ENCODE results near the gene MRPL17. TPM values are rescaled to one million over a fixed set of nuclear protein-coding genes. Genes with fewer than 3 reads are reported as not detected.
"Not testable (repeated sequence)": the region's sequence is repeated elsewhere in the genome, so short reads cannot be mapped to it uniquely, and the experiment has no call there.

The MRPL17 gene
- total RNA-seq, 1 experiment from 2014 or later = 88.4 TPM

GRCh38 chr11:6703247-6704063, 20.3 kb upstream of the MRPL17 start:
- H3K4me1 Mint-ChIP-seq (ENCODE audit: insufficient read depth, unreplicated experiment) = no peaks in the 10 kb centered on the region
- intact Hi-C loops (cut with micrococcal nuclease) = loop anchor here (1.0 to 2.0 kb wide), 2 partner anchors 54 to 85 kb away; partner anchors contain the start of gene TPP1
- peak; percentile 87 for DNase-seq (ENCODE audit: unreplicated experiment)
- ChIA-PET CTCF (interaction anchor here (0.6 to 6.4 kb wide), 17 partner anchors 11 to 936 kb away, joined by 3 to 82 read pairs (median 4); partner anchors contain the start of genes HPX and MRPL17), POLR2A (interaction anchor here (1.5 to 2.9 kb wide), 2 partner anchors 12 to 20 kb away, joined by 3 to 10 read pairs; partner anchors contain the start of gene MRPL17)
- TF ChIP-seq CTCF (IDR thresholded peaks at IDR 0.05; ENCODE audit: unreplicated experiment) = peak; percentile 58
- no TSS peak for BruUV-seq (replicated peaks)
- no peaks in the 10 kb centered on the region for H3K36me3 Mint-ChIP-seq (ENCODE audit: insufficient read depth, unreplicated experiment)
- H3K4me3 Mint-ChIP-seq (ENCODE audit: unreplicated experiment) = no peak overlapping the region
- H3K9me3 Mint-ChIP-seq (ENCODE audit: unreplicated experiment) = no peaks in the 10 kb centered on the region
- H3K27ac Mint-ChIP-seq (ENCODE audit: low read depth, unreplicated experiment) = no peak overlapping the region
- H3K27me3 Mint-ChIP-seq (ENCODE audit: insufficient read depth, unreplicated experiment) = no peaks in the 10 kb centered on the region

GRCh38 chr11:6701955-6702354, 18.8 kb upstream of the MRPL17 start:
- POLR2A ChIA-PET = interaction anchor here (1.5 to 2.9 kb wide), 2 partner anchors 10 to 18 kb away, joined by 3 to 10 read pairs; partner anchors contain the start of gene MRPL17
- H3K36me3 Mint-ChIP-seq (ENCODE audit: insufficient read depth, unreplicated experiment); H3K27me3 Mint-ChIP-seq (ENCODE audit: insufficient read depth, unreplicated experiment); BruUV-seq (replicated peaks); H3K4me3 Mint-ChIP-seq (ENCODE audit: unreplicated experiment); DNase-seq (ENCODE audit: unreplicated experiment); H3K27ac Mint-ChIP-seq (ENCODE audit: low read depth, unreplicated experiment); H3K4me1 Mint-ChIP-seq (ENCODE audit: insufficient read depth, unreplicated experiment); H3K9me3 Mint-ChIP-seq (ENCODE audit: unreplicated experiment): not testable (repeated sequence)
- CTCF ChIA-PET = interaction anchor here (0.6 to 6.4 kb wide), 9 partner anchors 10 to 846 kb away, joined by 3 to 82 read pairs (median 5); partner anchors contain the start of genes HPX, MRPL17 and TPP1
- intact Hi-C loops (cut with micrococcal nuclease) = loop anchor here (2.0 kb wide), 1 partner anchor 83 kb away; the partner anchor contains the start of gene TPP1

GRCh38 chr11:6695377-6695776, 12.2 kb upstream of the MRPL17 start:
- no peaks in the 10 kb centered on the region for H3K9me3 Mint-ChIP-seq (ENCODE audit: unreplicated experiment)
- peaks cover 16% of the 10 kb centered on the region for H3K4me1 Mint-ChIP-seq (ENCODE audit: insufficient read depth, unreplicated experiment)
- ChIA-PET POLR2A (interaction anchor here (0.5 kb wide), 1 partner anchor 100 kb away, joined by 4 read pairs; no protein-coding TSS in a partner anchor), CTCF (interaction anchor here (0.6 to 4.0 kb wide), 7 partner anchors 8 to 803 kb away, joined by 3 to 28 read pairs (median 4); no protein-coding TSS in a partner anchor)
- no peaks in the 10 kb centered on the region for H3K27me3 Mint-ChIP-seq (ENCODE audit: insufficient read depth, unreplicated experiment)
- no peak overlapping the region for H3K27ac Mint-ChIP-seq (ENCODE audit: low read depth, unreplicated experiment)
- no peak for DNase-seq (ENCODE audit: unreplicated experiment)
- TF ChIP-seq CTCF (IDR thresholded peaks at IDR 0.05; ENCODE audit: unreplicated experiment) = no peak
- intact Hi-C loops (cut with micrococcal nuclease) = no loop called here
- H3K36me3 Mint-ChIP-seq (ENCODE audit: insufficient read depth, unreplicated experiment) = no peaks in the 10 kb centered on the region
- no peak overlapping the region for H3K4me3 Mint-ChIP-seq (ENCODE audit: unreplicated experiment)
- BruUV-seq (replicated peaks) = no TSS peak

GRCh38 chr11:6694229-6694535, 11.0 kb upstream of the MRPL17 start:
- no peaks in the 10 kb centered on the region for H3K27me3 Mint-ChIP-seq (ENCODE audit: insufficient read depth, unreplicated experiment)
- no peaks in the 10 kb centered on the region for H3K9me3 Mint-ChIP-seq (ENCODE audit: unreplicated experiment)
- TF ChIP-seq CTCF (IDR thresholded peaks at IDR 0.05; ENCODE audit: unreplicated experiment) = no peak
- ChIA-PET CTCF (interaction anchor here (0.6 to 4.0 kb wide), 9 partner anchors 11 to 341 kb away, joined by 3 to 28 read pairs (median 3); partner anchors contain the start of gene MRPL17), POLR2A (interaction anchor here (0.7 kb wide), 1 partner anchor 1413 kb away, joined by 4 read pairs; no protein-coding TSS in a partner anchor)
- H3K4me1 Mint-ChIP-seq (ENCODE audit: insufficient read depth, unreplicated experiment) = peaks cover 16% of the 10 kb centered on the region
- no TSS peak for BruUV-seq (replicated peaks)
- no peaks in the 10 kb centered on the region for H3K36me3 Mint-ChIP-seq (ENCODE audit: insufficient read depth, unreplicated experiment)
- H3K27ac Mint-ChIP-seq (ENCODE audit: low read depth, unreplicated experiment) = peak overlapping the region; percentile 64
- no peak overlapping the region for H3K4me3 Mint-ChIP-seq (ENCODE audit: unreplicated experiment)
- no peak for DNase-seq (ENCODE audit: unreplicated experiment)
- intact Hi-C loops (cut with micrococcal nuclease) = no loop called here

Measured in MCF 10A (cell line).